NB4 (cell line): Measurements from ENCODE around the gene SNTG2.

Experiments used
- MYC ChIP-seq: IDR thresholded peaks from 2 replicates; pipeline ENCODE4 v1.6.1; 2011; ENCODE audit warnings: low read depth, low read length
- POLR2A ChIP-seq: IDR thresholded peaks from 2 replicates; pipeline ENCODE4 v1.6.1; 2011; ENCODE audit warnings: mild to moderate bottlenecking; ENCODE audit not compliant: insufficient read length; ENCODE audit errors: extremely low read depth
- TF ChIP-seq, protein P1 (sequence below): IDR thresholded peaks from one replicate; pipeline ENCODE4 v1.5.1; 2012; ENCODE audit warnings: low read depth, low read length
- TF ChIP-seq, protein P2 (sequence below): IDR thresholded peaks from 2 replicates; pipeline ENCODE4 v1.6.1; 2011; ENCODE audit warnings: low read depth, low read length

DNA sequence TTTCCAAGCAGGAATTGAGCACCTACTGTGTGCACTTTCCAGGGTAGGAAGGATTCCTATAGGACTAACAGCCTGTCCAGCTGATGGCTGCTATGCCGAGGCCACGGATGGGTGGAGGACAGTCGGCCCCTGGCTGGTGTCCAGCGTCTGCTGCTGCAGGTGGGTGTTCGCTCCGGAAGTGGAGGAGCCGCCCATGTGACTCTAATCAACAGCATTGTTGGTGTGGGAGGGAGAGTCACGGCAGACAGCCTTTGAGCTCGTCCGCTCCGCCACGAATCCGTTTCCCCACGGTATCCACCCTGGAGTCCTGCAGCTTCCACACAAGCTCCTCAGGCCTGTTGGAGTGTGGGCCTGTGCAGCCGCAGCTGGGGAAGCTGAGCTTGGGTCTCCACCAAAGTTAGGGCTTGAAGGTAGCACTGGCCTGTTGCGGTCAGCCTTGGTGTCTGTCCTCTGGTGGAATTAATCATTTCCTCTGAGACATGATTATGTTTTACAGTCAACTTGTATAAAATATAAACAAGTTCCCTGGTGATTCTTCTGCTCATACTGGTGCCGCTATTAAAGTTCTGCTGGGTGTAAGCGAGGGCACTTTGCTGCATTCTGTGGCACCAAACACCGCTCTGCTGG is 276.7 kb downstream of the SNTG2 start:
- TF ChIP-seq, protein P1, sequence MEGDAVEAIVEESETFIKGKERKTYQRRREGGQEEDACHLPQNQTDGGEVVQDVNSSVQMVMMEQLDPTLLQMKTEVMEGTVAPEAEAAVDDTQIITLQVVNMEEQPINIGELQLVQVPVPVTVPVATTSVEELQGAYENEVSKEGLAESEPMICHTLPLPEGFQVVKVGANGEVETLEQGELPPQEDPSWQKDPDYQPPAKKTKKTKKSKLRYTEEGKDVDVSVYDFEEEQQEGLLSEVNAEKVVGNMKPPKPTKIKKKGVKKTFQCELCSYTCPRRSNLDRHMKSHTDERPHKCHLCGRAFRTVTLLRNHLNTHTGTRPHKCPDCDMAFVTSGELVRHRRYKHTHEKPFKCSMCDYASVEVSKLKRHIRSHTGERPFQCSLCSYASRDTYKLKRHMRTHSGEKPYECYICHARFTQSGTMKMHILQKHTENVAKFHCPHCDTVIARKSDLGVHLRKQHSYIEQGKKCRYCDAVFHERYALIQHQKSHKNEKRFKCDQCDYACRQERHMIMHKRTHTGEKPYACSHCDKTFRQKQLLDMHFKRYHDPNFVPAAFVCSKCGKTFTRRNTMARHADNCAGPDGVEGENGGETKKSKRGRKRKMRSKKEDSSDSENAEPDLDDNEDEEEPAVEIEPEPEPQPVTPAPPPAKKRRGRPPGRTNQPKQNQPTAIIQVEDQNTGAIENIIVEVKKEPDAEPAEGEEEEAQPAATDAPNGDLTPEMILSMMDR = no peak
- no peak for TF ChIP-seq POLR2A
- TF ChIP-seq, protein P2, sequence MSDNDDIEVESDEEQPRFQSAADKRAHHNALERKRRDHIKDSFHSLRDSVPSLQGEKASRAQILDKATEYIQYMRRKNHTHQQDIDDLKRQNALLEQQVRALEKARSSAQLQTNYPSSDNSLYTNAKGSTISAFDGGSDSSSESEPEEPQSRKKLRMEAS = no peak
- no peak for TF ChIP-seq MYC
